Anterior cingulate cortex (tissue), 58 donors: ENCODE results near the gene C5orf58.
A peak's percentile ranks its signal among the peaks of the same experiment; 100 is the strongest.

ENCODE experiments used
- DNase-seq, 58 donors: peaks; one replicate each; lab custom pipeline; 2025; lab: John Stamatoyannopoulos, UW

Gene C5orf58

GRCh38 chr5:170252109-170252508 is 19.3 kb downstream of the C5orf58 start:
- DNase-seq: no peak

GRCh38 chr5:170252720-170253350 is 20.1 kb downstream of the C5orf58 start:
- no peak for DNase-seq

- DNase-seq: no peak
Measured at GRCh38 chr5:170254056-170254455, 21.3 kb downstream of the C5orf58 start.

- DNase-seq: no peak
Measured at GRCh38 chr5:170256571-170256970, 23.8 kb downstream of the C5orf58 start.

- DNase-seq: no peak
Measured at GRCh38 chr5:170257370-170257769, 24.6 kb downstream of the C5orf58 start.

- no peak for DNase-seq
Measured at GRCh38 chr5:170261528-170262043, 28.8 kb downstream of the C5orf58 start.

GRCh38 chr5:170262061-170263045 is 29.6 kb downstream of the C5orf58 start:
- DNase-seq: no peak

- no peak for DNase-seq
Measured at GRCh38 chr5:170263906-170264305, 31.1 kb downstream of the C5orf58 start.

GRCh38 chr5:170265522-170265921 is 32.7 kb downstream of the C5orf58 start:
- DNase-seq: peak in 51 of 58 donors; percentile 24 to 91 (median 69)

GRCh38 chr5:170266570-170267381 is 34.0 kb downstream of the C5orf58 start:
- peak in 1 of 58 donors; percentile 10 for DNase-seq

GRCh38 chr5:170267431-170268152 is 34.8 kb downstream of the C5orf58 start:
- peak in 54 of 58 donors; percentile 8 to 84 (median 60) for DNase-seq

GRCh38 chr5:170268153-170268689 is 35.4 kb downstream of the C5orf58 start:
- DNase-seq: no peak

- peak in 1 of 58 donors; percentile 13 for DNase-seq
Measured at GRCh38 chr5:170268884-170269283, 36.1 kb downstream of the C5orf58 start.

- no peak for DNase-seq
Measured at GRCh38 chr5:170269579-170269978, 36.8 kb downstream of the C5orf58 start.

- DNase-seq: no peak
Measured at GRCh38 chr5:170270293-170271069, 37.7 kb downstream of the C5orf58 start.

GRCh38 chr5:170273968-170274710 is 41.4 kb downstream of the C5orf58 start:
- peak in 18 of 58 donors; percentile 11 to 67 (median 30) for DNase-seq

- DNase-seq: no peak
Measured at GRCh38 chr5:170275376-170275994, 42.7 kb downstream of the C5orf58 start.
